ENCODE data around the gene PAMR1.

The PAMR1 gene

GRCh38 chr11:35407041-35407440 lies 118.4 kb downstream of the PAMR1 start:
- no peak for DNase-seq

DNA sequence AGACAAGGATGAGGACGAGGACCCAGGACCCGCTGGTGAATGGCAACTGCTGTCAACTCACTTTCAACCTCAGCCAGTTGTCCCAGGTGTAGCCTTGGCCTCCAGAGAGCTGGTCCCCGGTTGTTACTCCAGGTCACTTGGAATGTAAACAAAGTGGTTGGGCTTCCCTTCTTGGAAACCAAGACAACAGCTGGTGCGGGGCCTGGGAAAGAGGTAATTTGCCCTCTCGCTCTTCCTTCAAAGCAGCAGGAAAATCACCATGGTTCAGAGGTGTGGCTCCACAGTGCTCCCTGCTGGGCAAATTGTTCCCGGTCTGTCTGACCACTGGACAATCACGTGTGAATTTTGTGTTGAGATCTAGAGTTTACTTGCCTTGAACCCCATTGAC lies 121.0 kb downstream of the PAMR1 start:
- peak in 8 of 58 donors; percentile 8 to 39 (median 22) for DNase-seq

DNA sequence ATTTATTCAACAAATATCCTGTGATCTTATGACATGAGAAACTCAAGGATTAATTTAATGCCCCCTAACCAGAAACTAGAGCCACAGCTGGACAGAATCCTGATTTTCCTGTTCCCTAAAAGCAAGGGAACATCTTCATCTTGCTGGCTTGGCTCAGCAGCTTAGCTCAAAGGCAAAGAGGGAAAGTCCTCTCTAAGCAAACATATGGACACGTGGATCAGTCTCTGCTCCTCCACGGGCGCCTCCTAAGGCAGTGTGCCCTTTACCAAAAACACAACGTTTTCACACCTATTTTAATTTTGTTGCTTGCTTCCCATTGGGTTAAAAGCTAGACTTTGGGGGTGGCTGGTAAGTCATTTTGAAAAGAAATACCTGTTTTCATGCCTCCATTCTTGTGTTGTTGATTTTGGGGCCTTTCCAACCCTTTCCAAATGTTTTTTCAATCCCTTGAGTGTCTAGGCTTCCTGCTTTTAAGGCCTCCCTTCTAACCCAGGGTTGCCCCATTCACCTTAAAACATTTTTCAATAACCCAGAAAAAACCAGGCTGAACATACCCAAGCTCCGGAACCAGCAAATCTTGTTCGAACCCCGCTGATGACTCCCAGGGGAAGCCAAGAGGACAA lies 121.5 kb downstream of the PAMR1 start:
- no peak for DNase-seq

DNA sequence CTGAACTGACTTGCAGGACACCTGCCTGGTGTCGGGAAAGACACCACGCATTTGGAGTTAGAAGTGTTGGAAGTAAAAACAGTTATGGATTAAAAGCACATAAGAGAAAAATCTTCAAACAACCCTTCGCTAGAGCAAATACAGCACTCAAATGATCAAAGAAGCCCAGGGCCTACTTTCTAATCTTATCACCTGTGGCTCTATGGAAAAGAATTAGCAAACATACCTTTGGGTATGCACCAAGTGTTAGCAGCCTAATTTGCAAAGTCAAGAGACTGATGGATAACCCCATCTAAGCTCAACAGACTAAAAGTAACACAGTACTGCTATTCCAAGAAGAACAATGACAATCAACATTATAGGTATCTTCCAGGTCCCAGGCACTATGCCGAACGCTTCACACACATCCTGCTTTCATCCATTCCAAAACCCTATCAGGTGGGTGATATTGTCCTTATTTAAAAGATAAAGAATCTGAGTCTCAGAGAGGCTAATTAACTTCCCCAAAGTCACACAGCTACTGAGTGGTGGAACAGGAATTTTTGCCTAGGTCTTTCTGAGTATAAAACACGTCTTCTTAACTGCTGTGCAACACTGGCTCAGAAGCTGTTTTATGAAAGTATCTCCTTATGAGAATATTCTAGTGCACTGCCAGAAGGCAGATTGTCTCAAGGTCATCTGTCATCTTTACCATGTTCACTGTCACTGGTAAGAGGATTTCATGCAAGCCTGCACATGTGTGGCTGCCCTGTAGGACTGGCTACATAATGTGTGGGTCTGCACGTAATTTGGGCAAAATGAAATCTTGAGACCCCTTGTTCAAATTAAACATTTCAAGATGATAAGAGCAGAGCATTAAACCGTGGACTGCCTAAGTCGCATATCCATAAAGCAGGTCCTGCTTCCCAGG lies 122.4 kb downstream of the PAMR1 start:
- no peak for DNase-seq

GRCh38 chr11:35398881-35399280 lies 126.5 kb downstream of the PAMR1 start:
- DNase-seq: no peak

DNA sequence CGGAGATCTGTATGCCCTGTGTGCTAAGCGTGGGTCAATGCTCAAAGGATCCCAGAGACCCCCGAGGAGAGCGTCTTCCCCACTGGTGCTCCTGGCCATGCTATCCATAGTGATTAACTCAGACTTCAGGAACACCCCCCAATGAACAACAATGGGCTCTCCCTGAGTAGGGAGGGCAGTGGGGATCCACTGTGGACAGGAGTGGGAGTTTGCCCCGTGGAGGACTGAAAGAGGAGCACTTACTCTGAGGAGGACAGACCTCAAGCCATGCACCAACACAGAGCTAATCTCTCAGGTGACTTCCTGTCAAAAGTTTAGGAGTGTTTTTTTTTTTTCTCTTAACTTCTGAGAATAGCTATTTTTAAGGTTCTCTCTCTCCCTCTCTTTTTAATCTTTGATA lies 130.5 kb downstream of the PAMR1 start:
- no peak for DNase-seq

- no peak for DNase-seq
These were observed 132.3 kb downstream of the PAMR1 start for GRCh38 chr11:35393098-35393497.

GRCh38 chr11:35391922-35392688 lies 133.3 kb downstream of the PAMR1 start:
- DNase-seq: peak in 50 of 58 donors; percentile 4 to 81 (median 53)

DNA sequence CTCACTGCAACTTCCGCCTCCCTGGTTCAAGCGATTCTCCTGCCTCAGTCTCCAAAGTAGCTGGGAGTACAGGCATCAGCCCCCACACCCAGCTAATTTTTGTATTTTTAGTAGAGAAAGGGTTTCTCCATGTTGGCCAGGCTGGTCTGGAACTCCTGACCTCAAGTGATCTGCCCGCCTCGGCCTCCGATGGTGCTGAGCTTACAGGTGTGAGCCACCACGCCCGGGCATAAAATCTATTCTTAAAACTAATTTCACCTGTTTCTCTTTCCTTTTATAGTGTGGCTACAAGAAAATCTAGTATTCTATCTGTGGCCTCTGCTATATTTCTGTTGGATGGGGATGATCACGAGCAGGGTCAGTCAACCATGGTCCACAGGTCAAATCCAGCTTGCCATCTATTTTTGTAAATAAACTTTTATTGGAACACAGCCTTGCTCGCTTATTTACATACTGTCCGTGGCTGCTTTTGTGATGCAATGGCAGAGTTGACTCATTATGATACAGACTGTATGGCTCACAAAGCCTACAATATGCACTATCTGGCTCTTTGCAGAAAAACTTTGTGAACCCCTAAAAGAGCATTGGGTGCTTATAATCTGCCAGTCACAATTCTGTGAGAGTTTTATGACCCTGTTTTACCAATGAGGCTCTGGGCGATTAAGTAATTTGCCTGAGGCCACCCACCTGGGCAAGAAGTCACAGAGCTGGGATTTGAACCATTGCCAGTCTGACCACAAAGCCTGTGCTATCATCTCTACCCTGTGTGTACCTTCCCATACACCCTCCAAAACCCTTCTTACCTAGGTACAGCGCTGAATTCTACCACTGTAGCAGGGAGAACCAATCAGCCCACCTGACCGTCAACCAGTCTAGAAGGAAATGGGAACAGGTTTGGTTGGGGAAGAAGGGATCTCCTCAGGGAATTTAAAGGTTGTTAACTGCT lies 134.4 kb downstream of the PAMR1 start:
- no peak for DNase-seq

- DNase-seq: no peak
These were observed 135.4 kb downstream of the PAMR1 start for GRCh38 chr11:35389897-35390465.

DNA sequence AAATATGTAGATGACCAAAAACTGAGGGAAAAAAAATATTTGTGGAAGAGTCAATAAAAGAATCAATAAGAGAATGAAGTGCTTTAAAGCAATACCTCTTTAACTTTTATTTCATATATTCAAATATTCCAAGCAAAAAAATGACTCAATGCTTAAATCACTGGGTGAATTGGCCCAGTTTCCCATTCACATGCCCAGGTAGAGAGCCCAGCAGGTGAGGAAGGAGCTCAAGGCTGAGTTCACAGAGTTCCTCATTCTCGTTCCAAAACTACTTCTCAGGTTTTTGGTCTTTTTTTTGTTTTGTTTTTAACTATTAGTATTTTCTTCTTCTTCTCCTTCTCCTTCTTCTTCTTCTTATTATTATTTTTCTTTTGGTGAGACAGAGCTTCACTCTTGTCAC lies 136.3 kb downstream of the PAMR1 start:
- no peak for DNase-seq

- no peak for DNase-seq
These were observed 137.4 kb downstream of the PAMR1 start for GRCh38 chr11:35388061-35388460.

GRCh38 chr11:35387111-35387982 lies 138.1 kb downstream of the PAMR1 start:
- DNase-seq: no peak

- DNase-seq: no peak
These were observed 141.5 kb downstream of the PAMR1 start for GRCh38 chr11:35383953-35384352.

Data from anterior cingulate cortex (tissue), 58 donors.